Dedifferentiated amniotic fluid mesenchymal stem cell (primary cell): Measurements from ENCODE around the gene TUBB.

Experiments
- DNase-seq: peaks from one replicate; pipeline ENCODE4 v3.0.0-alpha.2; 2016; ENCODE audit errors: extremely low spot score

Gene TUBB

DNA sequence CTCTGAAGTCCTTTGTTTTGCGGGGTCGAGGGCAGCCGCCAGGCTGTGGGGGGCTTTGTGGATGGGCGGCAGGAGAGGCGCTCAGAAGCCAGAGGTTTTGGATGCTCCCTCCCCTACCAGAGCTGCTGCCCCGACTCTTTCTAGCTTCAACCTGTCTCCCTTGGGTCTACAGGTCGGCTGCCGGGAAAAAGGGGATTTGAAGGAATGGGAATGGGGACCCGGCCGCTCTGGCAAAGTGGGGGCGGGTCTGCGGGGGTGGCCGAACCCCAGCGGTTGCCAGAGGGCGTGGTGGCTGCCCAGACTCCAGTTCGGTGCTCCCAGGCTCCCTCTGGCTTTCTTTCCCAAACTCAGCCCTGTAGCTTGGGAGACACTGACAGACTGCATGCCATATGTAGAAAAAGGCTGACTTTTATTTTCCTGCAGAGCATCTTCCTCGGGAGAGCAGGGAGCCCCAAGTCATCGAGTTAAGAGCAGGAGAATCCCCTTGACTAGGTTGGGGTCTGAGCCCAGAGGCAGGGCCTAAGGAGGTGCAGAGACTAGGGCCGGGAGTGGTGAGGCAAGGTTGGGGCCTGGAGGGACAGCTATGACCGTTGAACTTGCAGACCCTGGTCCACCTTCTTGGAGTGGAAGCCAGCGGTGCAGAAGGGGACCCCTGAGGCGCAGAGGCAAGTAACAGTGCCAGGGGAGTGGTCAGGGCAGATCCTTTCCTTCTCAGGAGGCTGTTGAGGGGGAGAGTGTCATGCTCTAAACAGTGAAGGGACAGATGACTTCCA, 32.3 kb upstream of the TUBB start:
- DNase-seq: no peak

DNA sequence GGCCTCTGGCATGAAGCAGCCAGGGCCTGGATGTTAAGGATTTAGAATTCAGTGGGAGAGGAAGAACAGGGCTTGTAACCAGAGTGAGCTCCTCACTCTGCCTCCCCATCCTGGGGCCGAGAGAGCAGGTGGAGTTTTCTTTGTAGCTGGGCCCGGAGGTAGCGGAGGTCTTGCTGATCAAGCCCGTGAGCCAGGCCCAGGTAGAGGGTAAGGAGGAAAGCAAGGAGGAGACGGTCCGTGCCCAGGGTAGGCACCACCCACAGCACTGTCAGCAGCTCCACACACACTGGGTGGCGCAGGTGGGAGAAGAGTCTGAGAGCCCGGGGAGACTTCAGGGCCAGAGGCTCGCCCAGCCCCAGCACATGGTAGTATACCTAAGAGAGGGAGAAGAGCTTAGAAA, 31.6 kb upstream of the TUBB start:
- DNase-seq: no peak

DNA sequence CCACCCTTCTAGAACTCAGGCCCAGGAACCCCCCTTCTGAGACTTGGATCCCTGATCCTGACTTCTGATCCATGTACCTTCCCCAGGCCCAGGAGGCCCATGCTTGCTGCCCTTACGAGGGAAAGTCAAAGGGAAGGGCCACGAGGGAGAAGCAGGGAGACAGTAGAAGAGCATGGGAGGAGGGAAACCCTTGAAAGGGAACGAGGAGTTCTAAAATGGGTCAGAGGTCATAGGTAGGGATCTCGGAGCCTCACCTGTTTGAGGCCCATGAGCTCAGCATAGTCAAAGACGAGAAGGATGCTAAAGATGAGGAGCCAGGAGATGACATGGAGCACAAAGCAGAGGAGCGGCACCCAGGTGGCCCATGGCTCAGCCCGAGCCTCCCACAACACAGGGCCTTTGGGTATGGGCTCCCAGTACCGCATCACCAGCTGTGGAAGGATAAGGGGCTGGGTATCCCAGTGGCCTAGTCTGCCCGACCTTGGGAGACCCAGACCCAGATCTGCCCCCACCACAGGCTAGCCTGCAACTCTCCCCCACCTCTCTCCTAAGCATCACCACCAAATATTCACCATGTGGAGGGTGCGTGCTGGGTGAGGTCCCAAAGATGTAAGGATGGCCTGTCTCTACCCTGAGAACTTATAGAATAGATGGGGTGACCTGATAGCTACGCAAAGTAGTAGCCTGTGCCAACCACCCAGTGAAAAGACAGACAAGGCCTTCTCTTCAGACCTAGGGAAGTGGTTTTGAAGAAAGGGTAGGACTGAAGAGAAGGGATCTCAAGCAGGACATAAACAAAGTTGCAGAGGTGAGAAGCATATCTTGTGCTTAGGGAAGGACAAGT, 30.9 kb upstream of the TUBB start:
- DNase-seq: no peak

DNA sequence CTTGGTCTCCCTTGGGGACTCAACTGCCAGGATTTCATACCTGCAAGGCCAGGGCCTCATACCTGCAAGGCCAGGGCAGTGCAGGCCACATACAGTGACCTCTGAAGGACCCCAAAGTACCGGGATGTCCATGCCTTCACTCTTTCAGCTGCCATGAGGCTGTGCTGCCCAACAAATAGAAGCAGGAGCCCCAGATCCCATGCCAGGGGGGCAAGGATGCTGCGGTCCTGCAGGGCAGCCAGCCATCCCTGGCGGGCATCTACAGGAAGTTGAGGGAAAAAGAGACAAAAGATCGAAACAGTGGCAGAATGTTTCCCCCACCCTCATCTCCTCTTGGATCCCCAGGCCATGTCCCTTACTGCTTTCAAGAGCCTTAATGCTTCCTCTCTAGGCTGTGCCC, 30.2 kb upstream of the TUBB start:
- DNase-seq: no peak

DNA sequence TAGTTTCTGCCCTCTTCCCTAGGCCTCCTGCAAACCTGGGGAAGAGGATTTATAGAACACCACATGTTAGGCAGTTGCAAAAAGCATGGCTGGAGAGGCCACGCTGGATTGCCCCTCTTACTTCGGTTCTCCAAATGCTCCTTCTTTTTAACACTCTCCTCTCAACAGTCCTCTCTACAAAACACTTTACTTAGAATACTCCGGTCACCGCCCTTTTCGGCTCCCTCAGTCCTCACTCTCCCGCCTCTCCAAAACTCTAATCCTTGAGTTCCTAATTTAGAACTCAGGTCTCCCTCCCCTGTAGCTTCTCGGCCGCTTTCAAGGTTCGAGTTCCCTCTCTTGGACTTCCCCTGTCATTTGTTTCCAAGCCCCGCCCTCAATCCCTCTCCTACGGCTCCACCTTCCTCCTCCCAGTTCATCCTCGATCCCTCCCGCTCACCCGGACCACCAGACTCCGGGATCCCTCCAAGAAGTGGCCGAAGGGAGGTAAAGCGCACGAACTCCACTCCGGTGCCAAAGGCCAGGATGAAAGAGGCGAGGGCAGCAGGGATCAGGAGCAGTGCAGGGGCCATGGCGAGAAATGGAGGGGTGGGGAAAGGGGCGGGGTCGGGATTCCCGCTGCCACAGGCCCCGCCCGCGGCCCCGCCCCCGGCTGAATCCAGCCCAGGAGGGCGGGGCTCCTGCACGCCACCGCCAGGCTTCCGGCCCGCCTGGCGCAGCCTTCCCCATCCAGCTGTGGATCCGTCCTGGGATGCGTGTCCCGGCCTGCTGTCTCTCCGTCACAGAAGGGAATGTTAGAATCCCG, 29.5 kb upstream of the TUBB start, which contains the start of gene NRM:
Gene NRM (minus strand): TSS at position 582 of the 805 bp plus-strand sequence. CDS start 10 bp downstream, at position 572.
- DNase-seq: peak; percentile 88

DNA sequence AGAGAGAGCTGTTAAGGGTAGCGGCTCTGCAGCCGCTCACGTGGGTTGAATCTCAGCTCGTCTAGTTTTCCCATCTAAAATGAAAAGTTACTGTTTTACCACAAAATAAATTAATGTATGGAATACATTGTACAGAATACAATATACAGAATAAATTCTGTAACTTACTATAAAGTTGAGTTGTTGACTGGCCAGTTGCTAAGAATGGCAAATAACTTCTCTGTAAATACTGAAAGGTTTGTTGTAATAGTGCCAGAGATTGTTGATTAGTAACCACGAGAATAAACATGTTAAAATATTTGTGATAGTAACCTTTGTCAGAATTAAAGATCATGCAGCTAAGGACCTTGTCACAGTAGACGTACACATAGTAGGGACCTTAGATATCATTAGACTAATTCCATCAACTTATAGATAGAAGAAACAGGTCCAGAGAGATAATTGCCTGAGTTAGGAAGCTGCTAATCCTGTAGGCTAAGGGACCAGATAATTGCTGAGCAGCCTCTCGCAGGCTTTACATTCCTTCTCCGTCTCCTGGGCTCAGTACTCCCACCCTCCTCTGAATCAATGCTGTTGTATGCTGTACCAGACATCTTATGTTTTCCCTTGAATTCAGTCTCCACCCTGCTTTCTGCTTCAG, 28.8 kb upstream of the TUBB start:
- DNase-seq: no peak

DNA sequence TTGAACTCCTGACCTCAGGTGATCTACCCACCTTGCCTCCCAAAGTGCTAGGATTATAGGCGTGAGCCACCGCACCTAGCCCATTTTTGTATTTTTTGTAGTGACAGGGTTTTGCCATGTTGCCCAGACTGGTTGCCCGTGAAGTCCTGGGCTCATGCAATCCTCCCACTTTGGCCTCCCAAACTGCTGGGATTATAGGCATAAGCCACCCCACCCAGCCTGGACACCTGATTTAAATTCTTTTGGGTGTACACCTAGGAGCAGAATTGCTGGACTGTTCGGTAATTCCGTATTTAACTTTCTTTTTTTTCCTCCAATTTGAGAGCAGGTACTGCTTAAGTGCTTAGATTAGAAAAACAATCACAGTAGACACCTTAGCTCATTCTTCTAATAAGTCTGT, 23.7 kb upstream of the TUBB start:
- DNase-seq: no peak

DNA sequence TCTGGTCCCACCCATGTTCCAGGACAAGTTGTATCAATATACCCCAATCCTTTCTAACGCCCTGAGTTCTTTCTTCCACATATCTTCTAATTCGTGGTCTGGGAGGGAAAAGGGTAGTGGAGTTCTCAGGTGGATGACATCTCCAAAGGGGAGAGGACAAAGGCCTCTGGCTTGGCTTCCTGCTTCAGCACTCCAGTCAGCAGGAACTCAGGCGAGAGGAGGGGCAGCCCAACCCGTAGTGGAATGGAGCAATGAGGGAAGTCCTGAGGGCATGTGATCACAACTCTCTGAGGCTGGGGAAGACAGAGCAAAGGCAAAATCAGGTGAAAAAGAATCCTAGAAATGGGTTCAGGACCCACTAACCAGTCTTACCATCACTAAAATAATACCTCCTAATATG, 19.8 kb upstream of the TUBB start:
- DNase-seq: no peak

DNA sequence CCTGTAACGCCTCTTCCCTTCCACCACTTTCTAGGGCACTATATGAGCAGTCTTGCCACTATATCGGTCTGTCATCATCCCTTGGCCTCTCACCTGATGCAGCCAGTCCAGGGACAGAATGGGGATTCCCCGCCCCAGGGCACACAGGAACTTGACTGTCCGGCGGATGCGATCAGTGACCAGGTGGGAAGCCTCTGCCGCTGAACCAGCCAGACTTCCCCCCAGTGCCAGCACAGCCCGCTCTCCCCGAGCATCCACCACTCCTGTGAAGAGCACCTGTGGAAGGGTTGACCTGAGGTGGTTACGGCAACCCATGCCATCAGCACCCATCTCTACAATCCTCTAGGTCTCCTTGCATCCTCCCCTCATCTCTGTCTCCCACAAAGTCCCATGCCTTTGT, 17.1 kb upstream of the TUBB start:
- DNase-seq: no peak

DNA sequence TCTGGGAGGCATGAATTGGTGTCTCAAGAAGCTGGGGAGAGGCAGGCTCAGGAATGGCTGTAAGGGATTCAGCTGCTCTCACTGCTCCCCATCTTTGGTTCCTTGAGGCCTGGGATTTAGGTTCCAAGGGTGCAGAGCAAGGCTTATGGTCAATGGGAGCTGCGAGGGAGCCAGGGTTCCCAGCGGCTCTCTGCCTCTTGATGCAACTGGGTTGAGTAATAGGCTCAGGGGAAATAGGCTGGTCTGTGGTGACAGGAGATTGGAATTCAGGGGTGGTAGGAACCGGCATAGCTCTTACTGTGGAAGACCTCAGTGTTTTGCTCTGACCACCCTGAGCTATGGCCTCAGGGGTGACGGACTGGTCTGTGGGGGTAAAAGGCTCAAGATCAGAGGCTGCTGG, 16.3 kb upstream of the TUBB start:
- DNase-seq: no peak

DNA sequence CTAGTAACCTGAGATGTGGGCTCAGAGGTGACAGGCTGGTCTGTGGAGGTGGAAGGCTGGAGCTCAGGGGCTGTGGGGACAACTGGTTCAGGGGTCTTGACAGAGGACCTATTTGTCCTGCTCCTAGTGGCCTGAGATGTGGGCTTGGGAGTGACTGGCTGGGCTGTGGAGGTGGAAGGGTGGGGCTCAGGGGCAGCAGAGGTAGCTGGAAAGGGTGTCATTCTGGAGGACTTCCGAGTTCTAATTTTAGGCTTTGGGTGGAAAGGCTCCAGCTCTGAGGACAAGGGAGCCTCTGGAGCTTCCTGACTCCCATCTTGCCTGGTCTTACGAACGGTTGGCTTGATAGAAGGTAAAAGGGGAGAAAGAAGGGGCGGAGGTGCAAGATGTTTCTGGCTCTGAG, 14.5 kb upstream of the TUBB start:
- DNase-seq: no peak

DNA sequence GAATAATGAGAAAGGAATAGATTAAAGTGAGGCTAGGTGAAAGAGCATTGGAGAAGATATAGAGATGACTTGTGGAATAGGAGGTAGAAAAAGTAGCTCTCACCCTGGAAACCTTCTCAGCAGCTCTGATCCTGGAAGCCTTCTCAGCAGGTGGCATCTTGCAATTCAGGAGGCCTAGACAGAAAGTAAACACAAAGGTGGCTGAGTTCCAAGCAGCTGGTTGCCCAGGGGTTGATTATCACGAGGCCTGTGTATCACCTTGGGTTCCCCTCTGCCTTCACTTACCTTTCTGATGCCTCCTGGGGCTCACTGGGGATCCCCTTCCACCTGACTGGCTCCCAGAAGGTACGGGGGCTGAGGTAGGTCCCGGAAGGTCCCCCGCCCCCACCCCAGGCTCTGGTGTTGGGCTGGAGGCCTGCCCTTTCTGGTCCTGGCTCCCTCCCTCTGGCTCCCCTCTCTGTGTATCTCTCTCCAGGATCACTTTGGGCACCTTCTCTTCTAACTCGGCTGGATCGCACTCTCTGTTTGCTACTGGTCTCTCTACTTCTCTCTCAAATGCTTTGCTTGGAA, 12.8 kb upstream of the TUBB start:
- no peak for DNase-seq

DNA sequence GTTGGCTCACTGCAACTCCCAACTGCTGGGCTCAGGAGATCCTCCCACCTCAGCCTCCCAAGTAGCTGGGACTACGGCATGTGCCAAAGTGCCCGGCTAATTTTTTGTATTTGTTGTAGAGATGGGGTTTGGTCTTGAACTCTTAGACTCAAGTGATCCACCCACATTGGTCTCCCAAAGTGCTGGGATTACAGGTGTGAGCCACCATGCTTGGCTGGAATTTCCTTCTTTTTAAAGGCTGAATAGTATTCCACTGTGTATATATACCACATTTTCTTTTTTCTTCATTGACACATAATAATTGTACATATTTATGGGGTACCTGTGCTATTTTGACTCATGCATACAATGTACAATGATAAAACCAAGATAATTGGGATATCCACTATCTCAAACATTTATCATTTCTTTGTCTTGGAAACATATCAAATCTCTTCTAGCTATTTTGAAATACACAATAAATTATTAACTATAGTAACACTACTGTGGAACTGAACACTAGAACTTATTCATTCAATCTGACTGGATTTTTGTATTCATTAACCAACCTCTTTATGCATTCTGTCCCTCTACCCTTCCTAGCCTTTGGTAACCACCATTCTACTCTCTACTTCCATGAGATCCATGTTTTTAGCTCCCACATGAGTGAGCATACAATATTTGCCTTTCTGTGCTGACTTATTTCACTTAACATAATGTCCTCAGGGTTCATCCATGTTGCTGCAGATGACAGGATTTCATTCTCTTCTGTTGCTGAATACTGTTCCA, 10.9 kb upstream of the TUBB start:
- no peak for DNase-seq

DNA sequence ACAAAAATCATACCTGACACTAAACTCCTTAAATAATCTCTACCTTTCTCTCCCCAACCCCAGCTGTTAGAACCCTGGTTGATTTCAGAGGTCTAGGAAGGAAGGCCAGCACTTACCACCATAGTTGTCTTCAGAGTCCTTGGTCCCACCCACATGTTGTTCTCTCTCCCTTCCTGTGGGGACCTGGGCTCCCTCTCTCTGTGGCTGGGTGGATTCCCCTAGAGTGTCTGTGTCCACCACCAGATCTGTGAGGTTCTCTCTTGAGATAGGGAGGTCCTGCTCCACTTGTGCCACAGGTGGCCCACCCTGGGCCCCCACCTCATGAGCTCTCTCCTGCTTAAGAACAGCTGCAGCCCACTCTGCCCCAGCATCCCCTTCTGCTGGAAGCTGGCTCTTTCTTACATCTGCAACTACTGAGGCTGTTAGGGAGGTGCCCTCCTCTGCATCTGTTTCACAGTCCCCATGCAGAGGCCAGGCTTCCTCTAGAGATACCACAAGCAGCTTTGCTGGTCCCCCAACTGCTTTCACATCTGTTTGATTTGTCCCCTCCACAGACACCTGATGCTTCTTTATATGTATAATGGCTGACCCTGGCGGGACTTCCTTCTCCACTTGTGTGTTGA, 8.3 kb upstream of the TUBB start:
- no peak for DNase-seq

DNA sequence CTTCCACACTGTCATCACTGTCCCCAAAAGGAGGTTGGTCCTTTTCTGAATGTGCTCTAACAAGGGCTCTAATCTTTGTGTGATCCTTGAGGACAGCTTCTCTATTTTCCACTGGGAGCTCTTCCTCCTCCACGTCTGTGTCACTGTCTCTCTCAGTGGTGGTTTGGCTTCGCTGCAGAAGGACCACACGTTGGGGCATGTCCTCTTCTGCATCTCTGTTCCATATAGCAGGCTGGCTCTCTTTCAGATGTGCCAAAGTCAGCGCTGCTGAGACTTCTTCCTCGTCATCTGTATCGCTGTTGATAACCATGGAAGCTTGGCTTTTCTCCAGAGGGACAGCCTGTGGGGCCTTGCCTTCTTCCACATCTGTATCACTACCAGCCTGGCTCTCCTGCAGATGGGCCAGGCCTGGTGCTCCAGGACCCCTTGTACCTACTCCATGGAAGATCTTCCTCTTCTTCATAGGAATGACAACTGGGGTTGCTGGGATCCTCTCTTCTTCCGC, 7.7 kb upstream of the TUBB start:
- DNase-seq: no peak

DNA sequence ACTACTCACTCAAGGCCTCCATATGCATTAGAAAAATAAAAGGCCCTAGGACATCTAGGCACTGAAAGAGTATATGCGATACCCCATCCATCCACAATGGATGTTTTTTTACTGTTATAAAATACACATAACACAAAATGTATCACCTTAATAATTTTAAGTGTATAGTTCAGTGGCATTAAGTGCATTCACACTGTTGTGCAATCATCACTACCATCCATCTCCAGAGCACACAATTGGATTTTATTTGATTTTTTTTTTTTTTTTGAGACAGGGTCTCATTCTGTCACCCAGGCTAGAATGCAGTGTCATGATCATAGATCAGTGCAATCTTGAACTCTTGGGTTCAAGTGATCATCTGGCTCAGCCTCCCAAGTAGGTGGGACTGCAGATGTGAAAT, 5.9 kb upstream of the TUBB start:
- DNase-seq: no peak

DNA sequence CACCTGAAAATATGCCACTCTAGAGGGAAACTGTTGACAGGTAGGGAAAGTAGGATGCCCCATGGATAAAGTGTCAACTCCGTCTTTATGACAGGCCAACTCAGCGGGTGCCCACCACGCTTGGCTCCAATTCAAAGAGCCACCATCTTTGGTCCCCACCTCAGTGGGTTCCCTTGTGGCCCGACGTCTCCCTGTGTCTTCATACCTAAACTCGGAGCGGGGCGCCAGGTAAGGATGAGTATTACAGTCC, 3.3 kb upstream of the TUBB start:
- DNase-seq: no peak

DNA sequence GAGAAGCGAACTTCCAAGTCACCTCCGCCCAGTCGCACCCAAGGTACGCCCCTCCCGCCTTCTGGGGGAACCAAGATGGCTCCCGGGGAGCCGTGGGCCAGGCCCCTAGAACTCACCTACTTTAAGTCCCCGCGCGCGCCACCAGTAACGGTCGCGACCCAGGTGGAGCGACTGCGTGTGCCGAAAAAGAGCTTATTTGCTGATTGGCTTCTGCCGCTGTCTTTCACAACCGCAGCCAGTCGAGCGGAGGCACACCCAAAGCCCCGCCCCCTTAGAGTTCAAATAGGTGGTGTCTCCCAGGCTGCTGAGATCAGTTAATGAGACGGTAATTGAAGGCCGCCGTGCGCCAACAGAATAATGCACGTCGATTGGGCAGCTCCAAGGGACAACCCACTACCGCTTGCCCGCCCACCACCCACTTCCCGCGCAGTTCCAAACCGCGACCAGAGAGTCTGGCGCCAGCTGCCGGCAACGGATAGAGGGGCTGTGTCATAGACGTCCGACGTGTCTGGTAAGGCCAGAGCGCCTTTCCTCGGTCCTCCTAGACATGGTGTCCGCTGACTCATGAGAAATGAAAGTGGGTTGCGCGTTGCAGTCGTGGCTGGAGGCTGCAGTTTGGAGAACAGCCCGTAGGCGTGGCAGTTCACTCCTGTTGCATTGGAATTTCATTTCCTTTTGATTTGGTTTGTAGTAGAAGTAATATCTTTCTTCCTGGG, 2.9 kb upstream of the TUBB start, which contains the start of gene MDC1:
Gene MDC1 (minus strand): TSS at position 153 of the 716 bp plus-strand sequence. CDS start 2,106 bp downstream, outside the sequence.
- peak; percentile 99 for DNase-seq
